Testis (tissue), 2 donors: ENCODE measurements around the gene STRIT1.

Experiments used
- POLR2A ChIP-seq: fragments of 450-650 bp; IDR thresholded peaks from one replicate; pipeline ENCODE4 v1.6.1; 2017; ENCODE audit warnings: antibody characterized with exemption, mild to moderate bottlenecking, moderate library complexity
- TF ChIP-seq, protein P1 (sequence below), 3 experiments: fragments of 450-650 bp in 2 of 3; fragments of 200-600 bp in 1 of 3; sonication (generic) in 1 of 3; IDR thresholded peaks; one replicate each; pipeline ENCODE4 v1.5.1; 2016 to 2019; ENCODE audit warnings: antibody characterized with exemption in 3 of 3, mild to moderate bottlenecking in 2 of 3, moderate library complexity in 1 of 3

DNA sequence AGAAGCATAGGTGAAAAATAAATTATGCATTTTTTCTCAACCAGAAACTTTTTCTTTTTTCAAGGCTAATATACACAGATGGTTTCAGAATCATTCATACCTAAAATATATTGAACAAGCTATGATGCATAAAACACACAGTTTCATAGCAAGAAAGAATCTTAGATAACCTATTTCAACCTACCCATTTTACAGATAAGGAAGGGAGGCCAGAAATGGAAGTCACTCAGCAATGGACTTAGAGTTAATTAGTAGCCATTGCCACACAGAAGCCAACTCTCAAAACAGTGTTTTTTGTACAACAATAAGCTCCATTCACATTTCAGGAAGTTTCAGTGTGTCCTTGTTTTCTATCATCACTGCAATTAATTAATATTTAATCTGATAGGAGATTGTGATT is 27.5 kb upstream of the STRIT1 start:
- TF ChIP-seq, protein P1, sequence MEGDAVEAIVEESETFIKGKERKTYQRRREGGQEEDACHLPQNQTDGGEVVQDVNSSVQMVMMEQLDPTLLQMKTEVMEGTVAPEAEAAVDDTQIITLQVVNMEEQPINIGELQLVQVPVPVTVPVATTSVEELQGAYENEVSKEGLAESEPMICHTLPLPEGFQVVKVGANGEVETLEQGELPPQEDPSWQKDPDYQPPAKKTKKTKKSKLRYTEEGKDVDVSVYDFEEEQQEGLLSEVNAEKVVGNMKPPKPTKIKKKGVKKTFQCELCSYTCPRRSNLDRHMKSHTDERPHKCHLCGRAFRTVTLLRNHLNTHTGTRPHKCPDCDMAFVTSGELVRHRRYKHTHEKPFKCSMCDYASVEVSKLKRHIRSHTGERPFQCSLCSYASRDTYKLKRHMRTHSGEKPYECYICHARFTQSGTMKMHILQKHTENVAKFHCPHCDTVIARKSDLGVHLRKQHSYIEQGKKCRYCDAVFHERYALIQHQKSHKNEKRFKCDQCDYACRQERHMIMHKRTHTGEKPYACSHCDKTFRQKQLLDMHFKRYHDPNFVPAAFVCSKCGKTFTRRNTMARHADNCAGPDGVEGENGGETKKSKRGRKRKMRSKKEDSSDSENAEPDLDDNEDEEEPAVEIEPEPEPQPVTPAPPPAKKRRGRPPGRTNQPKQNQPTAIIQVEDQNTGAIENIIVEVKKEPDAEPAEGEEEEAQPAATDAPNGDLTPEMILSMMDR (IDR thresholded peaks at IDR 0.05) = no peak
- no peak for TF ChIP-seq POLR2A
